Measurements from ENCODE around the gene ATP2A3. TPM values are rescaled to one million over a fixed set of nuclear protein-coding genes. Genes with fewer than 3 reads are reported as not detected.

ATP2A3 gene
- total RNA-seq, 1 experiment from 2014 or later = 4.5 TPM

DNA sequence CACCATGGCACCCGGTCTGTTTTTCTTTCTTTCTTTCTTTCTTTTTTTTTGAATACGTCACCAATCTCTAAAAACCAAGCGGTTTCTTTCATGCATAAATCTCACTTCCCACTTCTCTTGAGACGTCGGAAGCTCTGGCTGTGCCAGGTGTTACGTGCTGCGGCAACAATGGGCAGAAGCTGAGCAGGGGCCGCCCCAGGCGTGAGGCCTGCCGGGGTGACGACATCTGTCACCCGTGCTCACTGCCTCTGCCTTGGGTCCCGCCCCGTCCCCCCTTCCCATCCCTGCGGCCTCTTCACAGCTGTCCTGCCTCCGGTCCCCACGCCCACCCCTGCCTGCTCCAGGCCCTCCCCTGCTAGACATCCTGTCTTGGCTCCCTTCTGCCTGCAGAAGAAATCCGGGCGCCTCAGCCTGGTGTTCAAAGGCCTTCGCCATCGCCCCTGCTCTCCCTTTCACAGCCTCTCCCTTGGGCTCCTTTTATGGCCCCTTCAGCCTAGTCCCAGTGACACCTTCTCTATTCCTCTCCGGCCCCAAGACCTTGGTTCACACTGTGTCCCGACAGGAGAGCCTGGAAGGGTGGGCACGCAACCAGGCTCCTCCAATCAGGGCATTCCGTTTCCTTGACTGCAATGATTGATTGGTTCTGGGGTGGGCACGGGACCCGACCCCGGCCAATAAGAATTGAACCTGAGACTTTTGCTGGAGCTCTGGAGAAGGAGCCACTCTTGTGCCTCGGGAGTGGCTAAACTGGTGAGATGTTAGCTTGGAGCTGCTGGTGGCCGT lies 52.8 kb downstream of the ATP2A3 start:
- DNase-seq = no peak
- no TSS peak for BruUV-seq (replicated peaks)
- Mint-ChIP-seq H3K27me3 (ENCODE audit: unreplicated experiment) (no peaks in the 10 kb centered on the region), H3K4me1 (ENCODE audit: low read depth, unreplicated experiment) (no peaks in the 10 kb centered on the region), H3K4me3 (ENCODE audit: low read depth, unreplicated experiment) (no peak overlapping the region), H3K27ac (ENCODE audit: unreplicated experiment) (no peak overlapping the region), H3K36me3 (ENCODE audit: insufficient read depth, unreplicated experiment) (no peaks in the 10 kb centered on the region), H3K9me3 (ENCODE audit: low read depth, unreplicated experiment) (no peaks in the 10 kb centered on the region)
- TF ChIP-seq, protein P1, sequence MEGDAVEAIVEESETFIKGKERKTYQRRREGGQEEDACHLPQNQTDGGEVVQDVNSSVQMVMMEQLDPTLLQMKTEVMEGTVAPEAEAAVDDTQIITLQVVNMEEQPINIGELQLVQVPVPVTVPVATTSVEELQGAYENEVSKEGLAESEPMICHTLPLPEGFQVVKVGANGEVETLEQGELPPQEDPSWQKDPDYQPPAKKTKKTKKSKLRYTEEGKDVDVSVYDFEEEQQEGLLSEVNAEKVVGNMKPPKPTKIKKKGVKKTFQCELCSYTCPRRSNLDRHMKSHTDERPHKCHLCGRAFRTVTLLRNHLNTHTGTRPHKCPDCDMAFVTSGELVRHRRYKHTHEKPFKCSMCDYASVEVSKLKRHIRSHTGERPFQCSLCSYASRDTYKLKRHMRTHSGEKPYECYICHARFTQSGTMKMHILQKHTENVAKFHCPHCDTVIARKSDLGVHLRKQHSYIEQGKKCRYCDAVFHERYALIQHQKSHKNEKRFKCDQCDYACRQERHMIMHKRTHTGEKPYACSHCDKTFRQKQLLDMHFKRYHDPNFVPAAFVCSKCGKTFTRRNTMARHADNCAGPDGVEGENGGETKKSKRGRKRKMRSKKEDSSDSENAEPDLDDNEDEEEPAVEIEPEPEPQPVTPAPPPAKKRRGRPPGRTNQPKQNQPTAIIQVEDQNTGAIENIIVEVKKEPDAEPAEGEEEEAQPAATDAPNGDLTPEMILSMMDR (IDR thresholded peaks at IDR 0.05; ENCODE audit: unreplicated experiment) = no peak
- intact Hi-C loops (cut with micrococcal nuclease; ENCODE audit: unreplicated experiment) = loop anchor here (10.0 kb wide), 1 partner anchor 163 kb away; no protein-coding TSS in a partner anchor
- CTCF ChIA-PET = no interaction called here

- TF ChIP-seq, protein P1 (IDR thresholded peaks at IDR 0.05; ENCODE audit: unreplicated experiment) = no peak
- Mint-ChIP-seq H3K4me1 (ENCODE audit: low read depth, unreplicated experiment) (no peaks in the 10 kb centered on the region), H3K27ac (ENCODE audit: unreplicated experiment) (no peak overlapping the region), H3K4me3 (ENCODE audit: low read depth, unreplicated experiment) (no peak overlapping the region), H3K9me3 (ENCODE audit: low read depth, unreplicated experiment) (no peaks in the 10 kb centered on the region), H3K27me3 (ENCODE audit: unreplicated experiment) (no peaks in the 10 kb centered on the region), H3K36me3 (ENCODE audit: insufficient read depth, unreplicated experiment) (no peaks in the 10 kb centered on the region)
- BruUV-seq (replicated peaks) = no TSS peak
- CTCF ChIA-PET = no interaction called here
- DNase-seq = no peak
- intact Hi-C loops (cut with micrococcal nuclease; ENCODE audit: unreplicated experiment) = loop anchor here (10.0 kb wide), 1 partner anchor 164 kb away; no protein-coding TSS in a partner anchor
Observed at GRCh38 chr17:3910420-3911270, 53.6 kb downstream of the ATP2A3 start.

DNA sequence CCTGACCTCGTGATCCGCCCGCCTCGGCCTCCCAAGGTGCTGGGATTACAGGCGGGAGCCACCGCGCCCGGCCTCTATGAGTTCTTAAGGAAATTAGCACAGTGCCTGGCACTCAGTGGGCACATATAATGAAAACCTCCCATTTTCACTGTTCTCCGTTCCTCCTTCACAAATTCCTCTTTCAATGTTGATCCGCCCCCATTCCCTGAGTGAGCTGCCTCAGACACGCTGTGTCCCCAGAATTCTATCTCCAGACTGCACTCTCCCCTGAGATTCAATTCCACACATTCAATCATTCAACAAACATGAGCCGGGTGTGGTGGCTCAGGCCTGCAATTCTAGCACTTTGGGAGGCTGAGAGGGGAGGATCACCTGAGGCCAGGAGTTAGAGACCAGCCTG lies 55.0 kb downstream of the ATP2A3 start:
- Mint-ChIP-seq H3K4me1 (ENCODE audit: low read depth, unreplicated experiment) (no peaks in the 10 kb centered on the region), H3K36me3 (ENCODE audit: insufficient read depth, unreplicated experiment) (no peaks in the 10 kb centered on the region), H3K27me3 (ENCODE audit: unreplicated experiment) (no peaks in the 10 kb centered on the region), H3K4me3 (ENCODE audit: low read depth, unreplicated experiment) (no peak overlapping the region), H3K9me3 (ENCODE audit: low read depth, unreplicated experiment) (no peaks in the 10 kb centered on the region), H3K27ac (ENCODE audit: unreplicated experiment) (no peak overlapping the region)
- no peak for DNase-seq
- CTCF ChIA-PET = no interaction called here
- TF ChIP-seq, protein P1 (IDR thresholded peaks at IDR 0.05; ENCODE audit: unreplicated experiment) = no peak
- intact Hi-C loops (cut with micrococcal nuclease; ENCODE audit: unreplicated experiment) = no loop called here
- BruUV-seq (replicated peaks) = no TSS peak

DNA sequence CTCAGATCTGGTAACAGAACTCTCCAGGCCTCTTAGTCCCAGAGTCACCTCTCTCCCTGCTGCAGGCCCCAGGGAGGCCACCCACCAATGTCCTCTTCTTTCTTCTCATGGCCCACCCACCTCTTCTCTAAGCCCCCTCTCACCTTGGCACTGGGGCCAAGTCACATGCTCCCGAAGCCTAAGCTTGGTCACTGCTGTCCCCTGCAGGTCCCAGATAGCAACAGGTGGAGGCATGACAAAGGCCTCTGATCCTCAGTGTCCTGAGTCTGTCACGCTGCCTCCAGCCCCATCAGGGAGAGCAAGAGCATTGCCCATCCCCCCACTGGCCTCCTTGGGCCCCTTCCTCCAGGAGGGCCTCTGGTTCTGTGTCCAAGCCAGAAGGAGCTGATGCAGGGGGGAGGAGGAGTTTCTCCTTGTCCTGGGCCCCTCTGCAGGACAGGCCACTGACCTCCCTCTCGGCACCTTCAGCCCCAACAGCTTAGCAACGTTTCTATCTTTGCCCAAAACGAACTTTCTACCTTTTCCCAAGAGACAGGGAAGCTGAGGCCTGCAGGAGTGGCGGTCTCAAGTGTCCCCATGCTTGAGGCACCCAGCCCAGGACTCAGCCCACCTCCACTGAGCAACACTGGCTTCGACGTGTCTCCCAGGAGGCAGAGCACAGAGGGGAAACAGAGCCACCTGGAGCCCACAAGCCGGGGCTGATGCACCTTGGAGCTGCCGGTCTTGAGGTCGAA lies 56.6 kb downstream of the ATP2A3 start:
- no peak for DNase-seq
- BruUV-seq (replicated peaks) = no TSS peak
- intact Hi-C loops (cut with micrococcal nuclease; ENCODE audit: unreplicated experiment) = no loop called here
- Mint-ChIP-seq H3K36me3 (ENCODE audit: insufficient read depth, unreplicated experiment) (no peaks in the 10 kb centered on the region), H3K4me1 (ENCODE audit: low read depth, unreplicated experiment) (no peaks in the 10 kb centered on the region), H3K27me3 (ENCODE audit: unreplicated experiment) (no peaks in the 10 kb centered on the region), H3K4me3 (ENCODE audit: low read depth, unreplicated experiment) (no peak overlapping the region), H3K27ac (ENCODE audit: unreplicated experiment) (no peak overlapping the region), H3K9me3 (ENCODE audit: low read depth, unreplicated experiment) (no peaks in the 10 kb centered on the region)
- TF ChIP-seq, protein P1 (IDR thresholded peaks at IDR 0.05; ENCODE audit: unreplicated experiment) = no peak
- CTCF ChIA-PET = interaction anchor here (0.6 kb wide), 1 partner anchor 64 kb away, joined by 4 read pairs; no protein-coding TSS in a partner anchor
